HG03060 (cell line): ENCODE data around the gene FECH.

ENCODE experiments used
- ATAC-seq: cut with Tn5 transposase; IDR thresholded peaks from one replicate; pipeline ENCODE4 v1.9.1; 2021; ENCODE audit warnings: low read depth, moderate number of reproducible peaks; ENCODE audit not compliant: unreplicated experiment

The FECH gene

DNA sequence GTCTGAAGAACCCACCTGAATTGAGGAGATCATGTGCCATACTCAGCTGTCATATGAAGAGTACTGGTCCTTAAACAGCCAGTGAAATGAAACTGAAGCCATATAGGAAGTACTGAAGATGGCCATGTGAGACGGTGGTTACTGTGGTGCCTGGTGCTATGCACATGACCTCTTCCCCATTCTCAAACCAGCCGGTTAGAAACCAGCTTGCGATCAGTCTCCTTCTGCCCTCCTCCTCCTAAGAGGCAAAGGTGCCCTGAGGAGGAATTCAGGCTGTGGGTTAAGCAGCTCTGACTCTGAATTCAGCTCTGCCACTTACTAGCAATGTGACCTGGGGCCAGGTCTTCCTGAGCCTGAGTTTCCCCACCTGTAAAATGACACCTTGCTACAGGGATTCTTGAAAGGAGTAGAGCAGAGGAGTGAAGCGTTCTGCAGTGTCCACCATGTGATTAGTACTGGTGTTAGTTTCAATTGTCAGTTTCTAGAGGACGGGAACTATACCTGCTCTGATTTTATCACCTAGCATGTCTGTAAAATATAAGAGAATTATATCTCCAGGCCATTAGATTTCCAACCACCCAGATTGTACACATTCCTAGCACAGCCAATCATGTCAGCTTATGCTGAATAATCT is 5.1 kb downstream of the FECH start:
- peak; percentile 90 for ATAC-seq

DNA sequence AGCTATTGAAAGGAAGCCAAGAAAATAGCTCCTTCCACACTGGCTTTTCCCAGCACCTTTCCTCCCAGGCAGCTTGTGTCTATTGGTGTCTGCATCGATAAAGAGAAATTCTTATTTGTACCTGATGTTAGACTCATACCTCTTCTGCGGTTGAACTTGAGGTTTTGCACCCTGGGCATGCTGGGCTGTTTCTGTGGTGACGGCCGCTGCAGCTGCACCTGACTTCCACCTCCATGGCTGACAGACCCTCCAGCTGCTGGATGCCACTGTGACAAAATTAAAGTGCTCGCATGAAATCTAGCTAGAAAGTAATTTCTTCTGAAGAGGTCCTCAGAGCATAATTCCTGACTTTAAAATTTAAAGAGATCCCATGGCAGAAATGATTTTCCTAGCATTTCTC is 6.6 kb downstream of the FECH start:
- ATAC-seq, result no peak

DNA sequence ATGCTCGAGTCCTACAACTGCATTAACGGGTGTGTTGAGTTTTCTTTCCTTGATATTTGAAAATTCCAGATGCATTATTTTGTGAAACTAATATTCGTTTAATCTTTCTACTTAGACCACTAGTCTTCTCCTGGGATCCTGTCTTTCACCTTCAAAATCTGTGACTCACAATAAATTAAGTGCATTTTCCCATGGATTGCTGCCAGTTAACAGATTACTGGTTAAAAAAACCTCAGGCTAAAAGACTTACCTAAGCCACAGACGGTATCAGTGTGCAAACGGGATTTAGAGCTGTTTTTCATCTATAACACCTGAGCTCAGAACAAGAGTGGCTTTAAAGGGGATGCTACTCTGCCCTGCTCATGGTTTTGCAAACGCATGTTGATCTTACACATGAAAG is 10.2 kb downstream of the FECH start:
- no peak for ATAC-seq

DNA sequence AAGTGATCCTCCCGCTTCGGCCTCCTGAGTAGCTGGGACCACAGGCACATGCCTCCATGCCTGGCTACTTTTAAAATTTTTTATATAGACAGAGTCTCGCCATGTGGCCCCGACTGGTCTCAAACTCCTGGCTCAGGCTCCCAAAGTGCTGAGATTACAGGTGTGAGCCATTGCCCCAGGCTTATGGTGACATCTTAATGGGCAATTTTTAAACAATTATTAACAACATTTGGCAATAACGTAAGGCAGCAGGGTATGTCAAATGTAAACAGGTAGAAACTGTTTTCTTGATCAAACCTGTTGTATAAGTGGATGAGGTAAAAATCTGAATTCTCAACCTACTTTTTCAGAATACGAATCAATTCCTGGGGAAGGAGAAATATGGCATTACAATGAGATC is 11.0 kb downstream of the FECH start:
- no peak for ATAC-seq

DNA sequence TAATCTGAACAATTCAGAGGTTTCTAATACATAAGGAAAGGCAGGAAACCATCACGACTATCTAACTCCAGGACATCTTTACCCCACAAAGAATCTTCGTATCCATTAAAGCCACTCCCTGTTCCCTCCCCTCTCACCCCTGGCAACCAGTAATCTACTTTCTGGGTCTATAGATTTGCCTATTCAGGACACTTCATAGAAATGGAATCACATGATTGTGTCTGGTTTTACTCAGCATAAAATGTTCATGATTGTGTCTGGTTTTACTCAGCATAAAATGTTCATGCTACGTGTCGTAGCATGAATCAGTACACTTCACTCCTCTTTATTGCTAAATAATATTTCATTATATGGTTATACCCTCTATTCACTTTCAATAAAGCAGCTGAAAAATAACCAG is 11.6 kb downstream of the FECH start:
- ATAC-seq, result no peak

DNA sequence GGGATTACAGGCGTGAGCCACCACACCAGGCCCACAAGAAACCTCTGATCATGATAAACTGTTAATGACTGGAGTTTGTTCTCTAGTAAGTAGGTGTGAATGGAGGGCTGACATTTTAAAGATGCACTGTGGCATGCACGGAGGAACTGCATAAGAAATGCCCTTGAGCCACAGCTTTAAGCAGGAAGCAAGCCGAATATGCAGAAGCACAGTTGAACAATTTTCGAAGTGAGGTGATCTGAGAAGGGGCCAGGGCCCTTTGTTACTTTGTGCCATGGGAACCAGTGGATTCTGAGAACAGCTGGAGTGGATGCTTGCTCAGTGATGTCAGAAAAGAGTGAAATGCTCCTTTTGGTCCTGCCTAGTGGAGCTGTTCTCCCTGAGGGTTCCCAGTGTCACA is 16.3 kb downstream of the FECH start:
- ATAC-seq, result no peak

DNA sequence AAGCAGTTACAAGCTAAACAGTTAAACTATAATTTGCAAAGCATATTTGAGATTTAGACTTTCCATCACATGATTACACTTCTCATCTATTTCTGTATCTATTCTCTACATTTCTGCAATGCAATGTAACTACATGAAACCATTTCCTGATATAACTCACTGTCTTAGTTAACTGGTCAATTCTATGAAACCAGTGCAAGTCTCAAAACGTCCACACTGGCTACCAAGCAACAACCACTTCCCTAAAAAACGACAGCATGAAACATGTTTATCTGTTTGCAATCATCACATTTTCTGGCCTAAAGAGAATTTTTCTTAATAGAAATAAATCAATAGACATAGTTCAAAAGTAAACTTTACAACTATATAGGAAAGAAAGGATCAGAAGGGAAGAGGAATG is 17.4 kb downstream of the FECH start:
- ATAC-seq, result no peak

DNA sequence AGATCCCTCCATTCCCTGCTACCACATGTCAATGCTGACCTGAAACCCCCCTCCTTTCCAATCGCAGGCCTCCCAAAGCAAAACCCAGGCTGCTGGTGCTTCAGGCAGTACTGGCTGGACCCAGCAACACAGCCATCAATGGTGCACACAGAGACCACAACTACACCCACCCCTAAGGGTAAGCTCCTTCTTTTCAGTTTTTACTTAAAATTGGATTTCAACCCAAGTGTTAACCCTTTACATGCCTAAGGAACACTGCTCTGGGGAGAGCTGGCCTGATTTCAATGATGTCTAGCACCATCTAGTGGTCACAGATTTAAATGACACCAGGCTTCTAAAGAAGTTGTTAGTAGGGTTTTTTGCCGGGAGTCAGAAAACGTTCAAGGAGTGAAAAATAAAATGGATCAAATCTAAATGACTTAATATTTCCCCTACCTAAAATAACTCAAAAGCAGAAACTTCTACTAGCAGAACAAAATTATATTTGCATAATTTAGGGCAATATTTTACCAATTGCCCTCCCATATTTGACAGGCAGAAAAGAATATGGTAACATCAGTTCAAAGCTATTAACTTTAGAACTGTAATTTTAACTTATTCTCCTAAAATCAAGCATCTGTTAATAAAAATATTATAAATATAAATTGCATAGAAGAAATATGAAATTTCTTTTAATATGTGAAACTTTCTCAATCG is 24.6 kb downstream of the FECH start:
- no peak for ATAC-seq

DNA sequence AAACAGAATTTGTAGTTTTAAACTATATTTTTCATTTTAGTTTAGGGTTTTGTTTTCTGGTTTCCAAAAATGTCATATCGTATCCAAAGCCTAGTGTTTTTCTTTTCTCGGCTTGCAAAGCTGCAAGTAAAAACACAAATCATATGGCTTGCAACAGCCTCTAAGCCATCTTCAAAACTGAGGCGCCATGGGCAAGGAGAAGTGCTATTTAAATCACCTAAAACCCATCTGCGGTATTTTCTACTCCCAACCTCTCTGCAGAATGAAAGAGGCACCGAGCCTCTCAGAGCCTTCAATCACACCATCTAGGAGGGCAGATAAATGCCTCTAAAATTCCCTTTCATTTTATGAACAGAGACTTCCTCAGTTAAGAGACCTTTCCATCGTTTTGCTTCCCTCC is 25.2 kb downstream of the FECH start:
- no peak for ATAC-seq

DNA sequence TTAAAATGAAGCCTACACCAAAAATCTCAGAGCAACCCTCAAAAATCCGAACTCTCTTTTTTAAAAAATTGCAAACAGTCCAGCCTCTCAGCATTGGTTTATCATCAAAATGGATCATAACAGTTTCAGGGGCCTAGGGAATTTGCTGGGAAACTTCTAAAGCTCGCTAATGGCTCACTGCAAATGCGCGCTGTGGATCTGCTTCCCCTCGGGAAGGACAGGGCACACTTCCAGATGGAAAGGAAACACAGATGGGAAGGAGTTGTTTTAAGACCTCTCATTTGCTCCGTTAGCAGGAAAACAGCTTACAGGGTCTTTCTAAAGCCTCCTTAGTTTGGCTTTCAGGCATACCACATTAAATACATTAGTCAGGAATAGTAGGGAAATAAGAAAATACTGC is 27.2 kb downstream of the FECH start:
- no peak for ATAC-seq

DNA sequence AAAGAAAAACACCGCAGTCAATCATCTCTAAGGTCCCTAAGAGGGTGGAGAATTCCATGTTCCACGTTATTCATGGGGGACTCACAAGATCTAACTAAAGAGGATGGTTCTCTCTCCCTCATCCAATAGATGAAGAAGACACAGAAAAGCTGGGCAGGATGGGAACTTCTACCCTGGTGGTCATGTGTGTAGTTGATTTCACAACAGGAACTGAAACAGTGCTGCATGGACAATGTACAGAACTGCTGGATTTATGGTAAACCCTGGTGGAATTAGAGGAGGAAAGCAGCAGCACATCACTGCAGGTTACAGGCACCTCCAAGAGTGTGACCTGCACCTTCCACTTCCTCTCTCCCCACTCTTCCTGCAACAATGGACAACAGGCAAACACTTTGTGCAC is 31.4 kb downstream of the FECH start:
- no peak for ATAC-seq

DNA sequence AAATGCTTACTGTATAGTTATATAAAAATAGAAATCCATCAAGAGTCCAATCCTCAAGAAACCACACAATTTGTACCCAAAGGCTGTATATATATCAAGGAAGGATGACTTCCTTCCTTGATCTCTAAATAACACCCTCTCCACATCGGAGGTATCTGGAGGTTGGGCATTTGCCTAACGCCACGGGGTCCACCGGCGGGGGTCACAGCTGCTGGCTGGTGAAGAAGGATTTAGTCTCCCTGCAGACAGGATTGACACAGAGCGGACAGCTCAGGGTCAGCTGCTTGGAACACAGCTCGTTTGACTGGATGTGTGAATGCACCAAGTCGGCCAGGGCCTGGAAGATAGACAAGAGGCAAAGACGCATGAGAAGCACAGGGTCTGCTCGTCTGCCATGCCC is 36.0 kb downstream of the FECH start:
- no peak for ATAC-seq

DNA sequence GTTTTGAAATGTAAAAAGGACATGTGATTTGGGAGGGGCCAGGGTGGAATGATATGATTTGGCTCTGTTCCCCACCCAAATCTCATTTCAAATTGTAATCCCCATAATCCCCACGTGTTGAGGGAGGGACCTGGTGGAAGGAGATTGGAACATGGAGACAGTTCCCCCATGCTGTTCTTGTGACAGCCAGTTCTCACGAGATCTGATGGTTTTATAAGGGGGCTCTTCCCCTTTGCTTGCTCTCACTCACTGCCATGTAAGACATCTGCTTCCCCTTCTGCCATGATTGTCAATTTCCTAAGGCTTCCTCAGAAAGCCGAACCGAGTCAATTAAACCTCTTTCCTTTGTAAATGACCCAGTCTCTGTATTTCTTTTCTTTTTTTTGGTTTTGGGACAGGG is 39.2 kb downstream of the FECH start:
- ATAC-seq, result no peak

DNA sequence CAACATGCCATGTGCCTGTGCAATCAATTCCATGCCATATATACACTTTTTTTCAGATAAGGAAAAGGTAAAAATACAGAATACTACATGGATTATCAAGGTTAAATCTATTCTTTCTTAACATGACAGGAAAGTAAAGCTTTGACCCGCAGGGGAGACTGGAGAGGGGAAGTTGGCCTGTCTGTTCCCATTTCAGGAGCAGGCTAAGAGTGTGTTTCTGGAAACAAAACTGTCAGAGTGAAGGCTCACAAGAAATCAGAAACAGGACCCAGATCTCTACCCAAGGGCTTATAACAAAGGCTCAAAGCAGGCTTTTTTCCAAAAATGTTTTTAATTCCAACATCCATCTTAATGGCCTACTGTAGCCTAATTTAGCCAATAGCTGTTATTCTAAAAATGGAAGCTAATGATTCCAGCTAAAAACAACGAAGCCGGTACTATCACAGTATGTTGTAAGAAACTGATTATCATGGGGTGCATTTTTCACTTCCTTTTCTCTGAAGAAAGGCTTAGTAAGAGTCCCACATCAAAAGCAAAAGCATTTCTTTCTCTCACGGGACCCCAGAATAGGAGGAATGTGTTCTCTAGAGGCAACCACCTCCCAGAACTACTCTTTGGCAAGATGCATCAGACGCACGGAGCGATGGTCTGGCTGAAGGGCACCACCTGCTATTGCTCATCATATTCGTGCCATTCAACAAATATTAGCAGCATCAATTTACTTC is 41.4 kb downstream of the FECH start:
- ATAC-seq, result peak; percentile 50

DNA sequence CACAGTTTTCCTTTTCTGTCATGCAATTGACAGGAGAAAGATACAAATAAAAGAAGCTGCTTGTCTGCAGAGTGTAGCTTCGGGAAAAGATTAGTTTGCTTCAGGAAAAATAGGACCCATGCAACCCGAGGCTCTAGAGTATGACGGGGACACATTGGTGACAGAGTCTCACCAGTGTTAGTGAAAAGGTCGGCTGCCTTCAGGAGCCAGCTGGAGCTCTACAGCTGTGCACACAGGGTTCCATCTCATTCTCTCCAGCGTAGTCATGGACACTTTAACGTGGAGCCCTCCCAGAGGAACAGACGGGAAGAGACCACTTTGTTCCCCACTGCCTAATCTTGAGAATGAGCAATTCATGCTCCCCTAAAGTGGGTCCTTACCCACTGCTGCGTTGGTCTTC is 42.9 kb downstream of the FECH start:
- no peak for ATAC-seq

DNA sequence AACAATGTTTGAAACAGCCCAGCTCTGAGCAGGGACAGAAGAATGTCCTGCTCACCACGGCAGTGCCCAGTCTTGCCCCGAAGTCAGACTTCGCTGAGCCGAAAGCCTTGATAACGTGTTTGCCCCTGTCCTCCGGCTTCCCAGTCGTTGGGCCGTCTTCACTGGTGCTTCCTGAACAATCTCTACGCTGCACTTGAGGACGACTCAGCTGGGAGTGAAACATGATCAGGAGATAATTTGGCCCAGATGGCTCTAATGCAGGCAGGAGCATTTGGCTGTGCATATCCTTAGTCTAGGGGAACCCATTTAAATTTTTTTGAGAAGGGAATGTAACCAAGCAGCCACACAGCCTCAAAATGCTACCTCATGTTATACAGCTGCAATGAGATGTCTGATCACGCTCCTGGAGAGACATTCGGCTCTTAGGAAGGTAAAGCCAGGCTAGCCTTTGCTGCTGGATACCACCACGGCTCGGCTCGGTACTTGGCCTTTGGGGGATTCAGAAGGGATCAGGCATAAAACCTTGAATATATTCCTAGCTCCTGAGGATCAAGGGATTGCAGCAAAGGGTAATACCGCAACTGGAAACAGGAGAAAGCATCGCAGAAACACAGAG is 43.6 kb downstream of the FECH start:
- ATAC-seq, result no peak

DNA sequence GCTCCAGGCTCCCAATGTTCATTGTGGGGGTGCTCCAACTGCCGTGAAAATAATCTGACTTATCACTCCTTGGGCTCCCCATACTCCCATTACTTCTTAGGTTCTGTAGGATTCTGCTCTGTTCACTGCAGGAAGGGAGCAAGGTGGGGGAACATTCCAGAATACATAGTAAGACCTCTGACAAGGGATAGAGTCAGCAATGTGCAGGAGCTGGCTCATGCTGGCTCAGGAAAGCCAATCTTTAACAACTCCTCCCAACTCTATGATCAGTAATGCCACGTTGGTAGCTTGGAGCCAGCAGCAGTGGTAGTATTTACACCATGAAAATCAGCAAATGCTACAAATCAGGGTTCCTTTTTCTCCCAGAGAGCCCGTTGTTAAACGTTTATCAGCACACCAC is 44.4 kb downstream of the FECH start:
- no peak for ATAC-seq

DNA sequence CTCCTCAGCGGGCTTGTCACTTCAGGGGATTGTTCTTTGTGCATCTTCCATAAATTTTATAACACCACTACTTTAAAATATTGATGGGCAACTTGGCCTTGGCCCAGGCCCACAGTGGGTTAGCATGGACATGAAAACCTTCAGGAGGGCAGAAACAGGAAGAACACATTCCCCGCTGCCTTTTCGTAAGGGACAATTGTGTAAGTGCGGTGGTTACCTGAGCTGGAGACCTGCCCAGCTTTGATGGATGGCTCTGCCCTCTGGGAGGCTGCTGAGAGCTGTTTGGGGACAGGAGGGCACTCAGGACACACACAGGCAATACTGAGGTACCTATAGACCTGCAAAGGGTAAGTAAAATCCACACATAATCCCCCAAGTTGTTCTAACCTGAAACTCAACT is 46.8 kb downstream of the FECH start:
- ATAC-seq, result no peak

DNA sequence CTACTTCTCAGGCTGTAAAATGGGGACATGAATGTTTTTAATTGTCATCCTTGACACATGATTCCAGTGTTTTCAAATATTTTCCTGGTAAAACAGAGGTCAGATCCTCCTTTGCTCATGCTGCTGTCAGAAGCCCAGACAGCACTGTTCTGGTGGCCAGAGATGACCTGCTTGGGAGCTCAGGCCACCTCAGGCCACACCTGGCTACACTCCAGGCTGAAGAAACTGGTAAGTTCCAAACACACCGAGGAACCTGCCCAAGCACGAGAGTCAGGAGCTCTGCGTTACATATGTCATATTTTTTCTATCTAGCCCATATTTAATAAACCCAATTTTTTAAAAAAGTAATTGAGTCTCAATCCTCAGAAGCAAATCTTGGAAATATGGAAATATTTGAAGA is 47.9 kb downstream of the FECH start:
- ATAC-seq, result no peak

DNA sequence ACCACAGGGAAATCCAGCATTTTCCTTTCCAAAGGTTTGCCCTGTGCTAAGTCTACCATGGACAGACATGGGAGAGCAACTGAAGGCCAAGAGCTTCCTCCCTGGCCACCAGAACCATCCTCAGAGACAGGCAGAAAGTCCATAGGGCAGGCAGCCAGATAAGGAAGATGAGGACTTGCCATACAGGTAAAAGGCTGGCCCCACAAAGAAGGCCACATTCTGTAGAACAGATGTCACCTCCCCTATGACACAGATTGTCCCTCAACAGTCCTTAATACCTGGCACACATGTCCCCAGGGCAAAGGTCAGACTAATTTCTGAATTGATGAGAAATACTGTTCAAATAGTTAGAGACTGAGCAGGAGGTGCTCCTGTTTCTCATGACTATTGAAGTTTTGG is 52.0 kb downstream of the FECH start:
- ATAC-seq, result no peak

DNA sequence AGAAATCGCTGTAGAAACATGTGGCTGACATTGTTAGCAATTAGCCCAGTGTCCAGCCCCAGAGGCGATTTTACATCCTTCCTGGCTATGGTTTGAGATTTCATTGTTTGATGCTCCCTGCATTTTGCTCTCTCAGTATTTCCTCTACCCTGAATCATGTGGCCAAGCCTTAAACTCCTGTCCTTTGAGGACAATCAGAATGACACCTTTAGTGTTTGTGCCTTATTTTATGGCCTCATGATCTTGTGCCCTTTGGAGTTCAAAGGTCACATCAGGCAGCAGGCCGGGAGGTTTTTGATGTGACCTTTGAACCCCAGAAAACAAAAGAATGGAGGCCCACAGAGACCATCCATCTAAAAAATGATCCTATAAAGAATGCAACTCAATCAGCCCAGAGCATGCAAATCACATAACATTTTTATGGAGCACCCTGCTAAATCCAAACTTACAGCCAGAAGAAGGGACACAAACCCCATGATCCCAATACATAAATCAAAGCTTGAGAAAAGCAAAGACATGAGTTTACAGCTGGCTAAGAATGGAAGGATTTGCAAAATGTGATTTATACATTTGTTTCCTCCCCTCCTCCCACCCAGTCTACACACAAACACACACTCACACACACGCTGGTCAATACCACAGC is 52.5 kb downstream of the FECH start:
- no peak for ATAC-seq
